KMS-11 (cell line): ENCODE data around the gene PTK6.

Source experiments
- H2AFZ ChIP-seq: fragments of 200-600 bp; sonication (generic); 2 replicates; pipeline ENCODE4 v1.6.1; 2016; ENCODE audit warnings: antibody characterized with exemption, mixed run types, low read depth
- H3K27ac ChIP-seq: fragments of 200-600 bp; sonication (generic); 2 replicates; pipeline ENCODE4 v1.6.1; 2016; ENCODE audit warnings: mild to moderate bottlenecking, mixed run types
- H3K27me3 ChIP-seq: fragments of 200-600 bp; sonication (generic); 2 replicates; pipeline ENCODE4 v1.6.1; 2017; ENCODE audit warnings: mild to moderate bottlenecking, low read depth, mixed run types, moderate library complexity; ENCODE audit not compliant: insufficient read depth
- H3K36me3 ChIP-seq: fragments of 200-600 bp; sonication (generic); 2 replicates; pipeline ENCODE4 v1.6.1; 2017; ENCODE audit warnings: mild to moderate bottlenecking, mixed run types; ENCODE audit not compliant: insufficient read depth
- H3K4me1 ChIP-seq: fragments of 200-600 bp; sonication (generic); 2 replicates; pipeline ENCODE4 v1.6.1; 2016; ENCODE audit warnings: mild to moderate bottlenecking, low read depth, mixed run types; ENCODE audit not compliant: poor library complexity, severe bottlenecking
- H3K4me2 ChIP-seq: fragments of 200-600 bp; sonication (generic); 2 replicates; pipeline ENCODE4 v1.7.0; 2016; ENCODE audit warnings: mild to moderate bottlenecking, mixed run types
- H3K4me3 ChIP-seq: fragments of 200-600 bp; sonication (generic); IDR thresholded peaks from 2 replicates; pipeline ENCODE4 v1.6.1; 2017; ENCODE audit warnings: low read depth, low read length, mixed read lengths; ENCODE audit not compliant: insufficient read depth
- H3K79me2 ChIP-seq: fragments of 200-600 bp; sonication (generic); 2 replicates; pipeline ENCODE4 v1.6.1; 2016; ENCODE audit warnings: low read depth, mixed run types; ENCODE audit not compliant: insufficient read depth
- H3K9ac ChIP-seq: fragments of 200-600 bp; sonication (generic); 2 replicates; pipeline ENCODE4 v1.6.1; 2016; ENCODE audit warnings: mild to moderate bottlenecking, mixed run types
- H4K20me1 ChIP-seq: fragments of 200-600 bp; sonication (generic); 2 replicates; pipeline ENCODE4 v1.6.1; 2016; ENCODE audit warnings: mild to moderate bottlenecking, mixed run types; ENCODE audit not compliant: insufficient read depth
- TF ChIP-seq, protein P1 (sequence below): fragments of 200-600 bp; sonication (generic); conservative IDR thresholded peaks from 2 replicates; pipeline ENCODE4 v1.6.1; 2017; ENCODE audit warnings: low read depth, mild to moderate bottlenecking, antibody characterized with exemption, low read length, moderate library complexity, mixed read lengths

The PTK6 gene

GRCh38 chr20:63491078-63491477, 46.1 kb downstream of the PTK6 start:
- Histone ChIP-seq H3K36me3 (no peaks in the 10 kb centered on the region), H3K27ac (no peak overlapping the region), H3K4me3 (no peak overlapping the region), H3K4me2 (no peak overlapping the region), H3K27me3 (peaks cover 67% of the 10 kb centered on the region), H2AFZ (no peak overlapping the region), H4K20me1 (no peaks in the 10 kb centered on the region), H3K9ac (no peak overlapping the region), H3K4me1 (no peaks in the 10 kb centered on the region), H3K79me2 (no peaks in the 10 kb centered on the region)
- TF ChIP-seq, protein P1, sequence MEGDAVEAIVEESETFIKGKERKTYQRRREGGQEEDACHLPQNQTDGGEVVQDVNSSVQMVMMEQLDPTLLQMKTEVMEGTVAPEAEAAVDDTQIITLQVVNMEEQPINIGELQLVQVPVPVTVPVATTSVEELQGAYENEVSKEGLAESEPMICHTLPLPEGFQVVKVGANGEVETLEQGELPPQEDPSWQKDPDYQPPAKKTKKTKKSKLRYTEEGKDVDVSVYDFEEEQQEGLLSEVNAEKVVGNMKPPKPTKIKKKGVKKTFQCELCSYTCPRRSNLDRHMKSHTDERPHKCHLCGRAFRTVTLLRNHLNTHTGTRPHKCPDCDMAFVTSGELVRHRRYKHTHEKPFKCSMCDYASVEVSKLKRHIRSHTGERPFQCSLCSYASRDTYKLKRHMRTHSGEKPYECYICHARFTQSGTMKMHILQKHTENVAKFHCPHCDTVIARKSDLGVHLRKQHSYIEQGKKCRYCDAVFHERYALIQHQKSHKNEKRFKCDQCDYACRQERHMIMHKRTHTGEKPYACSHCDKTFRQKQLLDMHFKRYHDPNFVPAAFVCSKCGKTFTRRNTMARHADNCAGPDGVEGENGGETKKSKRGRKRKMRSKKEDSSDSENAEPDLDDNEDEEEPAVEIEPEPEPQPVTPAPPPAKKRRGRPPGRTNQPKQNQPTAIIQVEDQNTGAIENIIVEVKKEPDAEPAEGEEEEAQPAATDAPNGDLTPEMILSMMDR = no peak

GRCh38 chr20:63490416-63490815, 46.8 kb downstream of the PTK6 start:
- no peak overlapping the region for H3K27ac ChIP-seq
- no peaks in the 10 kb centered on the region for H3K79me2 ChIP-seq
- no peak overlapping the region for H3K9ac ChIP-seq
- H2AFZ ChIP-seq = no peak overlapping the region
- no peaks in the 10 kb centered on the region for H3K4me1 ChIP-seq
- no peak overlapping the region for H3K4me2 ChIP-seq
- no peaks in the 10 kb centered on the region for H3K36me3 ChIP-seq
- H3K4me3 ChIP-seq = no peak overlapping the region
- H3K27me3 ChIP-seq = peaks cover 67% of the 10 kb centered on the region
- TF ChIP-seq, protein P1 = no peak
- no peaks in the 10 kb centered on the region for H4K20me1 ChIP-seq

- no peak overlapping the region for H3K9ac ChIP-seq
- peaks cover under 1% of the 10 kb centered on the region for H3K4me1 ChIP-seq
- no peaks in the 10 kb centered on the region for H3K79me2 ChIP-seq
- TF ChIP-seq, protein P1 = no peak
- no peak overlapping the region for H3K4me3 ChIP-seq
- H3K36me3 ChIP-seq = no peaks in the 10 kb centered on the region
- peaks cover 69% of the 10 kb centered on the region for H3K27me3 ChIP-seq
- H4K20me1 ChIP-seq = no peaks in the 10 kb centered on the region
- no peak overlapping the region for H2AFZ ChIP-seq
- no peak overlapping the region for H3K27ac ChIP-seq
- no peak overlapping the region for H3K4me2 ChIP-seq
Observed at GRCh38 chr20:63488315-63489251, 48.6 kb downstream of the PTK6 start.

GRCh38 chr20:63487781-63488241, 49.4 kb downstream of the PTK6 start:
- H2AFZ ChIP-seq = no peak overlapping the region
- no peaks in the 10 kb centered on the region for H3K36me3 ChIP-seq
- peaks cover 8% of the 10 kb centered on the region for H3K4me1 ChIP-seq
- H3K27ac ChIP-seq = no peak overlapping the region
- peaks cover 70% of the 10 kb centered on the region for H3K27me3 ChIP-seq
- H4K20me1 ChIP-seq = no peaks in the 10 kb centered on the region
- TF ChIP-seq, protein P1 = no peak
- H3K79me2 ChIP-seq = no peaks in the 10 kb centered on the region
- no peak overlapping the region for H3K9ac ChIP-seq
- no peak overlapping the region for H3K4me2 ChIP-seq
- no peak overlapping the region for H3K4me3 ChIP-seq
